ENCODE results near the gene ACAA1.
"Not testable (repeated sequence)": the region's sequence is repeated elsewhere in the genome, so short reads cannot be mapped to it uniquely, and the experiment has no call there.

ACAA1 gene

GRCh38 chr3:38154033-38154494 lies 17.1 kb upstream of the ACAA1 start:
- no peak for DNase-seq

DNA sequence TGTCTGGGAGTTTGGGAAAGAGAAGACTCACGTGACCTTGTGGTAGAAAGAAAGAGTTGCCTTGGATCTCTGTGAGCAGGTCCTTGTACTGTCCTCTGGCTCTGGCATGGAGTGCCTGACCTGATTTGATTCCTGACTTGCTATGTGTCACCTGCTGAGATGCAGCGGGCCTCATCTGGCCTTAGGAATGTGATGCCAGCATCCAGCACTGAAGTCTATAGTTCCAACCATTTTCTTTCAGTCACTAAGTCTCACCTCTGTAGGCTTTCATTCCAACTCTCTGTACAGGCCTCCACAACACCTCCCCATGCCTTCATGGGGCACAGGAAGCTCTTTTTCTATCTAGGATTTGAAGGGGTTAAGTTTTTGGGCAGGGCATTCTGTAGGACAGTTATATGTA lies 16.3 kb upstream of the ACAA1 start:
- no peak for DNase-seq

GRCh38 chr3:38152609-38153008 lies 15.7 kb upstream of the ACAA1 start:
- DNase-seq = no peak

DNA sequence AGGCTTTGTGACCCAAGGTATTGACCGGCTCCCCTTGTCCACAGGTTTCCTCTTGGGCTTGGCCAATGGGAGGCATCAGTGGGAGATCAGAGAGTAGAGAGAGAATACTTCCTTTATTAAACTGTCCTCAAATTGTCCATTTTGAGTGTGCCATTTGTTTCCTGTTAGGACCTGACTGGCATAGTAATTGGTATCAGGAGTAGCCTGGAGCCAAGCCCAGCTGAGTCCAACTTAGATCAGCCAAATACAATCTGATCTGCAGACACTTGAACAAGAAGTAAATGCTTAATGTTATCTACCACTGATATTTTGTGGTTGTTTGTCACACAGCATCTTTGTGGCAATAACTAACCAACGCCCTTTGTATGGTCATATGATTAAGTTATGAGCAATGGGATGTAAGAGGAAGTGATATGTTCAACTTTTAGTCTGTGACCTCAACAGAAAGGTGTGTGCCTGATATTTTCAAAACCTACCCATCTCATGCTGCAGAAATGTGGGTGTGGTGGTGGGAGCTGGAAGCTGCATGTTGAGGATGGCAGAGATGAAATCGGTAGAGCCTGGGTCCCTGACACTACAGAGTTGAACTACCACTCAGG lies 14.8 kb upstream of the ACAA1 start:
- no peak for DNase-seq

- DNase-seq = no peak
Measured at GRCh38 chr3:38150780-38151528, 14.0 kb upstream of the ACAA1 start.

DNA sequence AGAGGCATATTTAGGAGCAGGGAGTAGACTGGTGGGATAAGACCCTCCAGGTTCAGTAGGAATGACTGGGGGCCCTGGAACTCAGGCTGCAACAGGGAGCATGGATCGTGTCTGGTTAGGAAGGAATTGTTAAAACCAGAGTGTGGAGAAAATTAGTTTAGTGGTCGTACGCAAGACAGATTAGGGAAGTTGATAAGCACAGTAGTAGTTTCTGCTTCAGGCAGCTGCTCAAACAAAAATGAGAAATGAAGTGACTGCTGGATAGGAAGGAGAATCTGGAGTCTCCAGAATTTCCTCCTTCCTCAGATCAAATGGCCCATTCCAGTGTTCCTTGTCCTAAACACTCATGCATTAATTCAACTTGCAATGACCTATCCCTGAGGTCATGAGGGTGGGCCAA lies 12.8 kb upstream of the ACAA1 start:
- no peak for DNase-seq

DNA sequence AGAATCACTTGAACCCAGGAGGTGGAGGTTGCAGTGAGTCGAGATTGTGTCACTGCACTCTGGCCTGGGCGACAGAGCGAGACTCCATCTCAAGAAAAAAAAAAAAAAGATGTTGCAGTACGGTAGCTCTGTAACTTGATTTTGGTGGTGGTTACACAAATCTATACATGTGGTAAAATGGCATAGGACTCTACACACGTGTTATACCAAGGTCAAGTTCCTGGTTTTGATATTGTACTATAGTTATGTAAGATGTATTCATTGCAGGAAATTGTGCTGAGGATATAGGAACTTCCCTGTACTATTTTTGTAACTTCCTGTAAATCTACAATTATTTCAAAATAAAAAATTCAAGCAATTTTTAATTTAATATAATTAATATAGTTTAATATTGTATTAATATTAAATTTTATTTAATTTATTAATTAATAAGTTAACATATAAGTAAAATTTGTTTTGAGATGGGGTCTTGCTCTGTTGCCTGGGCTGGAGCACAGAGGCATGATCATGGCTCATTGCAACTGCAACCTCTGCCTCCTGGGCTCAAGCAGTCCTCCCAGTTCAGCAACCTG lies 11.5 kb upstream of the ACAA1 start:
- no peak for DNase-seq

- no peak for DNase-seq
Measured at GRCh38 chr3:38147421-38147820, 10.5 kb upstream of the ACAA1 start.

- DNase-seq = no peak
Measured at GRCh38 chr3:38146504-38146903, 9.6 kb upstream of the ACAA1 start.

DNA sequence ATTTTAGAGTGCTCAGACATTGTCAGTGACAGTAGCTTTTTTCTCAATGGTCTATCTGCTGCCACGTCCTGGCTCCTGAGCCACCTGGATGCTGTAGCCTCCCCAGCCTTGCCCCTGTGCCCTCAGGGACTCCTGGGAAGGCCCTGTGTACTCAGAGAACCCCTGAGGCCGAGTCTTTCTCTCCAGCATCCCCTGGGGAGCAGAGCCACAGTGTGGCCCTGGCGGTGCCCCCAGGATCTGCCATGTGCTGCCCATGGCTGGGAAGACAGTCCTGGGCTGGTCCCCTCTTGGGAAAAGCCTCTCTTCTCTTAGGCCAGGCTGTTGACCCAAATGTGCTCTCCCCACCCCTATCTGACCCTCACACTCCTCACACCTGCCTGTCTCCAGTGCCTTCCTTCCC lies 6.6 kb upstream of the ACAA1 start:
- DNase-seq = no peak

DNA sequence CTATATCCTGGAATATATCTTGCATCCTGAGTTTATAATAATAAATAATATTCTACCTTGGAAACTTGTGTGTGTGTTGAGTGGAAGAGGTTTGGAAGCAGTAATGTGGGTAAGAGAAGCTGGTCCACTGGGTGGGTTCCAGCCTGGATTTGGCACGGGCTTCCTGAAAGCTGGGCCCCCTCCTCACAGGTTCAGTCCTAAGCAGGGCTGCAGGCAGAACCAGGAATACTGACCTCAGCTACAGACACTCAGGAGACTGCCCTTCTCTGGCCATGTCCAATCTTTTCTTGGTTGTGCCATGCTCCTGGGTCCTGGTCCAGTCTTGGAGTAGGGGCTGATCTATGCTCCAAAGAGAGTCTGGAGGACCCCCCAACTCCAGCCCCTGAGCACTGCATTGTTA lies 6.0 kb upstream of the ACAA1 start:
- DNase-seq = no peak

- no peak for DNase-seq
Measured at GRCh38 chr3:38141952-38142273, 5.0 kb upstream of the ACAA1 start.

GRCh38 chr3:38141173-38141951 lies 4.4 kb upstream of the ACAA1 start:
- DNase-seq = no peak

- DNase-seq = no peak
Measured at GRCh38 chr3:38140326-38141172, 3.6 kb upstream of the ACAA1 start.

DNA sequence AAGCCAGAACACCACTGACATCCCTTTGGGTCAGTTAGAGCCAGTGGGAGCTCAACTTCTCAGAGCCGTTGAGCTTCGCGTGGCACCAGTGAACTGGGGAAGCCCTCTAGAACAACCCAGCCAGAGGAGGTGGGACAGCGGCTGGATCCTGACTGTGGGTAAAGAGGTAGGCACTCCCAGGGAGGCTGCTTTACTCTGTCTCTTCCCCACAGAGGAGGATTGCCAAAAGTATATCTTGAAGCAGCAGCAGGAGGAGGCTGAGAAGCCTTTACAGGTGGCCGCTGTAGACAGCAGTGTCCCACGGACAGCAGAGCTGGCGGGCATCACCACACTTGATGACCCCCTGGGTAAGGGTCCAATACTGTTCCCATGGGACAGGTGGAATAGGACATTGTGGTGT lies 2.7 kb upstream of the ACAA1 start:
- DNase-seq = no peak

- DNase-seq = no peak
Measured at GRCh38 chr3:38139191-38139590, 2.3 kb upstream of the ACAA1 start.

DNA sequence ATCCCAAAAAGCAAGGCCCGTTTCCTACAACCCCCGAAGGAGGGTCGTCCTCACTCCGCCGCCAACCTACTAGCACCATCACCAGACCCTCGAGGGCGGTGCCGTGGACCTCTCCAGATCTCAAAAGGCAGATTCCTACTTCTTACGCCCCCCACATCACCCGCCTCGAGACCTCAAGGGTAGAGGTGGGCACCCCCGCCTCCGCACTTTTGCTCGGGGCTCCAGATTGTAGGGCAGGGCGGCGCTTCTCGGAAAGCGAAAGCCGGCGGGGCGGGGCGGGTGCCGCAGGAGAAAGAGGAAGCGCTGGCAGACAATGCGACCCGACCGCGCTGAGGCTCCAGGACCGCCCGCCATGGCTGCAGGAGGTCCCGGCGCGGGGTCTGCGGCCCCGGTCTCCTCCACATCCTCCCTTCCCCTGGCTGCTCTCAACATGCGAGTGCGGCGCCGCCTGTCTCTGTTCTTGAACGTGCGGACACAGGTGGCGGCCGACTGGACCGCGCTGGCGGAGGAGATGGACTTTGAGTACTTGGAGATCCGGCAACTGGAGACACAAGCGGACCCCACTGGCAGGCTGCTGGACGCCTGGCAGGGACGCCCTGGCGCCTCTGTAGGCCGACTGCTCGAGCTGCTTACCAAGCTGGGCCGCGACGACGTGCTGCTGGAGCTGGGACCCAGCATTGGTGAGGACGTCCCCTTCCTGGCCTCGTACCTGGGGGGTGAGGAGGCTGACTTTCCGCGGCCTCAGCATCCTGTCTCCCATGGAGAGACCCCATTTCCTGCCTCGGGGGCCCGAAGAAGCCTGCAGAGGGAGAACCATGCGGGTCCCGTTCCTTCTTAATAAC lies 1.6 kb upstream of the ACAA1 start, which contains the start of gene MYD88:
TSS of gene MYD88 (plus strand) at position 313 of the 842 bp plus-strand sequence. CDS start at position 353, 40 bp downstream.
- peak; percentile 86 for DNase-seq

GRCh38 chr3:38137615-38138348 lies 855 bp upstream of the ACAA1 start:
- DNase-seq = peak; percentile 34

GRCh38 chr3:38136393-38136776 lies 542 bp downstream of the ACAA1 start:
- no peak for DNase-seq

DNA sequence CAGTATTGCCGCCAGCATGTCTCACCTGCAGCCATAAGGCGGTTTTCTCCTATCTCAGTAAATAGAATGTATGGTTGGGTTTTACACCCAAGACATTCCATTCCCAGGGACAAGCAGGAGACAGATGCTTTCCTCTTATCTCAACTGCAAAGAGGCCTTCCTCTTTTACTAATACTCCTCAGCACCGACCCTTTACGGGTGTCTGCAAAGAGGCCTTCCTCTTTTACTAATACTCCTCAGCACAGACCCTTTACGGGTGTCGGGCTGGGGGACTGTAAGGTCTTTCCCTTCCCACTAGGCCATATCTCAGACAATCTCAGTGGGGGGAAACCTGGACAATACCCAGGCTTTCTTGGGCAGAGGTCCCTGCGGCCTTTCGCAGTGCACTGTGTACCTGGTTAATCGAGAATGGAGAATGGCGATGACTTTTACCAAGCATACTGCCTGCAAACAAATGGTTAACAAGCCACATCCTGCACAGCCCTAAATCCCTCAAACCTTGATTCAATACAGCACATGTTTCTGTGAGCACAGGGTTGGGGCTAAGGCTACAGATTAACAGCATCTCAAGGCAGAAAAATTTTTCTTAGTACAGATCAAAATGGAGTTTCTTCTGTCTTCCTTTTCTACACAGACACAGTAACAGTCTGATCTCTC lies 1.2 kb downstream of the ACAA1 start:
- DNase-seq = not testable (repeated sequence)
